Activated CD8-positive, alpha-beta memory T cell treated with anti-CD3 and anti-CD28 coated beads, Interleukin-2, amount 50 U/mL, for 24 hours (primary cell): ENCODE results near the gene VGLL4.
"Not testable (repeated sequence)": the region's sequence is repeated elsewhere in the genome, so short reads cannot be mapped to it uniquely, and the experiment has no call there.

Experiments
- DNase-seq: peaks from one replicate; pipeline ENCODE4 v3.0.0-alpha.2; 2020; ENCODE audit errors: extremely low read depth

Gene VGLL4

DNA sequence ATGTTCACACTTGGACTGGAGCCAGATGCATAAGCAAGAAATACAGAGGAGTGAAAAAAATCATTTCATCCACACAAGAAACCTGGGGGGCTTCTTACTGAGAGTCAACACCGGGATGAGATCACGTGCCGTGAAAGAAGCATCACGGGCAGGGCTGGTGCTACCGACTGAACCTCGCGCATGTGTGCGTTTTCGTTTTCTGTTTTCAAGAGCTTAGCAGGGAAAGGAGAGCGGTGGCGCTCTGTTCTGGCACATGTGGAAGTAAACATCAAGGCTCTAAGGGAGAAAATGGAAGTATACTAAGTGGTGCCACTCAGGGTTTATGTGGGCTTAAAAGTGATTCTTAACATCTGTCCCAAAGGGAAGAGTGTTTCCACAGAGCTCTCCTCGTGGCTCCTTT is 55.9 kb downstream of the VGLL4 start:
- DNase-seq: no peak

GRCh38 chr3:11584570-11584969 is 59.1 kb downstream of the VGLL4 start:
- DNase-seq: no peak

DNA sequence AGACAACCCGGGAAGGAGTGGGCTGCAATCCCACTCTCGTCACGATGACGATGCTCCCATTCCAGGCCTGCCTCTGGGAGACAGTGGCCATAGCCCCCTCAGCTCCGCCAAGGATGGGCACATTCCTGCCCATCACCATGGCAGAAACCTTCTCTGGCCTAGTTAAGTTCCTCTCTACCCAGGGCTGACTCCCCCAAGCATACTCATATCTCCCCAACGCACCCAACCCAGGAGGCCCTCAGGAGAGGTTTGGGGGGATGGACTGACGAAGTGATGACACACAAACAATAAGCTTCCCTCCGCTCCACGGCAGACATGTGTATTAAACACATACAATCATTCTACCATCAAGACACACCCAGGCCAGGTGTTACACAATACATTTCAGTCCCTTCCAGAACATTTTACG is 60.1 kb downstream of the VGLL4 start:
- no peak for DNase-seq

DNA sequence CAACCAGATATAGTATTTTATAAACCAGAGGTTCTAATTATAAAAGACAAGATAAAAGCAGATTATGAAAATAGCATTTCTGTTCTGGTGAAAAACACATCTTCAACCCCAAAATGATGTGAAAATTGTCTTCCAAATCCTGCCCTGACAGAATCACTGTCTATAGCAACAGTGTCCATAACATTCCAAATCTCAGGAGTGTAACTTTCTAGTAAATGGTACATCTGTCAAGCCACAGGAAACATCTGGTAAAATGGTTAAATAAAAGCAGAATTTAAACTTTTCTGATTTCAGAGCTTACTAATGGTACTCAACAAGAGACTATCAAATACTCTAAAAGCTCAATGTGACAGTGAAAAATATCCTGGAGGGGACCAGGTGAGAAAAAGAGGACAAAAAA is 60.5 kb downstream of the VGLL4 start:
- DNase-seq: no peak

DNA sequence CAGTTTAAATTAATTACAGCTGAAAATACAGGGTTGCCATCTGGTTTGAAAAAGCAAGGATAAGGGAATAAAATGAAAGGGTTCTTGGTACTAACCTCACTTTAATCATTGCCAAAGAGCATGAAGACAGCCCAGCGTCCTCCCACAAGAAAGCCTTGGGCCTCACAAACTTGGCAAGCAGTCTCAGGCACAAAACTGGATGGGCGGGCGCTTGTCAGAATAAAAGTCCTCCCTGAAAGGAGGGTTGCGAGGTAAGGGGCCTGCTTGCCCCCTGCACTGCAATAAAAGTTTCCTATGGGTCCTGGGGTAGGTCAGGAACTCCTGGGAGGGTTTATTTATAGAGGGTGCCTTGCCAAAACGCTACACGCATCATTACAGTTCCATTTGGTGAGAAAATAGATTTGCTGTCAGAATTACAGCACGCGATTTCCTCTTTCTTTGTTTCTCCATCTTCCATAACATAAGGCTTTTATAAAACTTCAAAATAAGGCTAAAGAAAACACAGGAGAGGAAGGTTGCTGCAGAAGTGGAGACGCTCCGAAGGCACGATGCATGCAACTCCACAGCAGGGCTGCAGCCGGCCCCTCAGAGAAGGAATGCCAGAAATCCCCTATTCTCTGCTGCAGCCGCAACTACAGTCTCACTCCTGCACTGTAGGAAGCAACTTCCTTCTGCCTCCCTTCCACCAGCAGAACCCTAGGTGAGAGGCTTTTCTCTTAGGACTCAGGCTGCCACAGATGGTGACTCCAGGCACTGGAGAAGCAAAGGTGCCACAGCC is 61.3 kb downstream of the VGLL4 start:
- no peak for DNase-seq

GRCh38 chr3:11581237-11582190 is 62.2 kb downstream of the VGLL4 start:
- DNase-seq: no peak

- DNase-seq: no peak
Measured at GRCh38 chr3:11580645-11581044, 63.1 kb downstream of the VGLL4 start.

DNA sequence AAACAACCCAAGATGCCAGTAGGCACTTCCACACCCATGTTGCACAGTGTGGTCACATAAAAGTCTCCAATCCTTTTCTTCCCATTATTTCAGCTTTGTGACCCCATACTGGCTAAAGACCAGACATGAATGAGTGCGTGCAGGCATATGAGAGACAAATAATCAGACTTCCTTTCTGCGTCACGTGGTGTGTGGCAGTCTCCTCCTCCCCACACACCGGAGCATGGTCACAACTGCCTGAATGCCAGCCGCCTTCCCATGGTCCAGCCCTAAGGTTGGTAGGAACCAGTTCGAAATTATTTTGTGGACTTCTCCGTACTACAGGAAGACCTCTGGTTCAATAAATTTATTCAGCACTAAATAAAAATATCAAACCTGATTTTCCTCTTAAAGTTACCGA is 65.5 kb downstream of the VGLL4 start:
- no peak for DNase-seq

- DNase-seq: no peak
Measured at GRCh38 chr3:11576453-11576852, 67.3 kb downstream of the VGLL4 start.

- DNase-seq: no peak
Measured at GRCh38 chr3:11575677-11576076, 68.0 kb downstream of the VGLL4 start.

DNA sequence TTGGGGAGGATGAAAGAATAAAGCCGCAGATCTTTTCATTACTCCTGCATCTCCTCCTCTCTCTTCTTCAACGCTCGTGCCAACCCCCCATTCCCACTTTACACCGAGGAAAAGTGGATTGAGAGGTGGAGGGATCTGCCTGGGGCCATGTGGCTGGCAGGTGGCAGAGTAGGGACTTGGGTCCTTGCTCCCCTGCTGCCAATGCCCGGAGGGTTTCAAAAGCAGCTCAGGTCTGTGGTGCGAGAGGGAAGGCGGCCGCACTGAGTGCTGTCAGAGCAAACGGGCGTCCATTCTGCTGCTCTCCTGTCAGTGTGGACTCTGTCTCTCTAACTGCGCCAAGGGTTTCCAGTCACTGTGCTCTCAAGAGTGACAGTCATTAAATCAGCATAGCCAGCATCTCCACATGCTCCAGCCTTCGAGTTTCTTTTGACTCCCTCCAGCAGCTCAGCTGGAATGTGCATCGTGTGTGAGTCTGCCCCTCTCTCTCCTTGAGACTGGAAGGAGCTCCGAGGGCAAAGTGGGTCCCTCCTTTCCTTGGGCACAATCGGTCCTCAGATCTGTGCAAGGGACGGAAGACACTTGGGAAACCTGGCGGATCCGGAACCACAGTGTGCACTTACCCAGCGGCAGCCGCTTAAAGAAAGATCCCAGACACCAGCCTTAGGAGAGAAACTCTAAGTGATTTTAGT is 68.6 kb downstream of the VGLL4 start:
- no peak for DNase-seq

- DNase-seq: not testable (repeated sequence)
Measured at GRCh38 chr3:11572660-11573059, 71.1 kb downstream of the VGLL4 start.

DNA sequence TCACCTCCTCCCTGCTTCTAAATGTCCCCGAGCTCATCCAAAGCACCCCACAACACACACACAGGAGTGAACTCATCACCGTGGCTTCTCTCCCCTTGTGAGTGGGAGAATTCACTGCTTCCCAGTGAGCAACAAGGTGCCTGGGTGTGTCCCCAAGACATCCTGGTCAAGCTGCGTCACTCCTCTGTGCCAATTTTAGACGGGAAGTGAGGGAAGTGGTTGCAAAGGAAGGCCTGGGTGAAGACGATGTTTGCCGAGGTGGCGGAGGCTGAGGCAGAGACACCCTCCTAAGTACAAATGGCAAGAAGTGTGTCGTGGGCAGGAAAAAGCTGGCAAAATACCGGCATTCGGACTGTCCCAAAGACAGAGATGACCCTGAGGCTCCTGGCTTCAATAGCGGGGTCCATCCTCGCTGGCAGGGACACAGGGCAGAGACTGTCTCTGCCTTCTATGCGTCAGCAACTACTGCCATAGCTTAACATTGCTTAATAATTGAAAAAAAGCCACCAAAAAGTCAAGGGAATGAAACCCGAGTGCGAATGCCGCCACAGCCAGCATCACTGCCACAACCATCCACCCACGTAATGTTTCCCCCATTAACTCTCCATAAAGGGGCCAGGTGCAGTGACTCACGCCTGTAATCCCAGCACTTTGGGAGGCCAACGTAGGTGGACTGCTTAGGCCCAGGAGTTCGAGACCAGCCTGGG is 72.8 kb downstream of the VGLL4 start:
- DNase-seq: no peak

- DNase-seq: no peak
Measured at GRCh38 chr3:11570251-11570650, 73.5 kb downstream of the VGLL4 start.

- DNase-seq: no peak
Measured at GRCh38 chr3:11569156-11569741, 74.5 kb downstream of the VGLL4 start.

DNA sequence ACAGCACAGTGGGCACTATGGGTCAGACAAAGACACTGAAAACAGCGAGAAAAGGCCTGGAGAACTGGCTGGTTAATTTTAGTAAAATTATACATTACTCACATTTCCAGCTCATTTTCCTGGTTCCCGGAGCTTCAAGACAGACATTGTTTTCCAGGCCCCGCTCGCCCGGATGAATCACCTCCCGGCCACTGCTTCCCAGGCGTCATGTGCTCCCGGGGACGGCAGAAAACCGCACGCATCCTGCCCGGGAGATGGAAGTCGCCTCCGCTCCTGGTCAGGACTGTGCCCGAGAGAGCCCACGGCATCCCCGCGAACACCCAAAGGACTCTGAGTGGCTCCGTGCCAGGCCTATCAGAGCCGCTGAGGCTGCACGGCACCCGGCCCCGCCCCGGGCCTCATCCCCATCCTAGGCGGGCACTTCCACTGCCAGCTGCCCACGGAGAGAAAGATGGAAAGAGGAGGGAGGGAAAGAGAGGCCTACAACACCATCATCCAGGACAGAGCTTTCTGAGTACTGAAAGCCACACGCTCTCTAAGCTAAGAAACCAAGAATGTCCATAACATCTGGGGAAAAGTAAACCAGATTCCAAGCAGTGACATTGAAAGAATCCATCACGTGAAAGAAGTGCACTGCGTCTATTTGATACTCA is 75.1 kb downstream of the VGLL4 start:
- no peak for DNase-seq

GRCh38 chr3:11567516-11568467 is 75.9 kb downstream of the VGLL4 start:
- DNase-seq: no peak

- no peak for DNase-seq
Measured at GRCh38 chr3:11566916-11567315, 76.8 kb downstream of the VGLL4 start.

GRCh38 chr3:11566478-11566877 is 77.2 kb downstream of the VGLL4 start:
- no peak for DNase-seq

GRCh38 chr3:11565932-11566331 is 77.8 kb downstream of the VGLL4 start:
- no peak for DNase-seq
